Measurements from ENCODE around the gene TSGA10IP.

Gene TSGA10IP

DNA sequence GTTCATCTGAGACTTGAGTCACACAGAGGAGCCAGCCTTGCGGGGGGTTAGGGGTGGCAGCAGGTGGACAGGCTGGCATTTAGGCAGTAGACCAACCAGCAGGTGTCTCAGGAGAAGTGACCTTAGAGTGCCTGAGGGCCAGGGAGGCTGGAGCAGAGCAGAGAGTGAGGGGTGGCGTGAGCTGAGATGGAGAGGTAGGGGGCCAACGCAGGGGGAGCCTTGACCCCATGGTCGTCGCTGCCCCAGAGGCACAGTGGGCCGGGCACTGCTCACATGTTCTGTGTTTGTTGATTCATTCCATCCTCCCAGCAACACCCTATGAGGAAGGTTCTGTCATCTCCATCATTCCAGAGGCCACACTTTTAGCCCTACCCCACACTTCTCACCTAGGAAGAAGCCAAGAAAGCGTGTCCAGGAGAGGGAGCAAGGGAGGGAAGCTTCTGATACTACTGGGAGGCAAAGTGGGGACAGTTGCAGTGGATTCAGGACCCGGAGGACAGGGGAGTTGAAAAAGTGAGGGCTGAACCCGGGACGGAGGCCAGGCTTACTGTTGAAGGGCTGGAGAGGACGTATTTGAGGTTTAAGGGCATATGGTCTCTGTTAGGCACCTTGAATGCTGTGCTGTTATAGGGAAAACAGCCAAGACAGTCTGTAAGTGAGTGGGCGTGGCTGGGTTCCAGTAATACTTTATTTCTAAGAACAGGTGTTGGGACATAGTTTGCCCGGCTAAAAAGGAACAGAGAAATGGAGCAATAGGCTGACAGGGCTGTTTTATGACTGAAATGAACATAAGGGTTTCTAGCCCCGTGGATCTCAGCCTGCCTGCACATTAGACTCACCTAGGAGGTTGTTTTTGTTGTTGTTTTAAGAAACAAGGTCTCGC lies 23.6 kb downstream of the TSGA10IP start:
- H3K27me3 ChIP-seq = no peaks in the 10 kb centered on the region
- H3K9me3 ChIP-seq = no peaks in the 10 kb centered on the region
- no peak overlapping the region for H3K27ac ChIP-seq
- DNase-seq = no peak
- peaks cover 56 to 91% (median 72%) of the 10 kb centered on the region in 3 donors for H3K36me3 ChIP-seq
- TF ChIP-seq, protein P1, sequence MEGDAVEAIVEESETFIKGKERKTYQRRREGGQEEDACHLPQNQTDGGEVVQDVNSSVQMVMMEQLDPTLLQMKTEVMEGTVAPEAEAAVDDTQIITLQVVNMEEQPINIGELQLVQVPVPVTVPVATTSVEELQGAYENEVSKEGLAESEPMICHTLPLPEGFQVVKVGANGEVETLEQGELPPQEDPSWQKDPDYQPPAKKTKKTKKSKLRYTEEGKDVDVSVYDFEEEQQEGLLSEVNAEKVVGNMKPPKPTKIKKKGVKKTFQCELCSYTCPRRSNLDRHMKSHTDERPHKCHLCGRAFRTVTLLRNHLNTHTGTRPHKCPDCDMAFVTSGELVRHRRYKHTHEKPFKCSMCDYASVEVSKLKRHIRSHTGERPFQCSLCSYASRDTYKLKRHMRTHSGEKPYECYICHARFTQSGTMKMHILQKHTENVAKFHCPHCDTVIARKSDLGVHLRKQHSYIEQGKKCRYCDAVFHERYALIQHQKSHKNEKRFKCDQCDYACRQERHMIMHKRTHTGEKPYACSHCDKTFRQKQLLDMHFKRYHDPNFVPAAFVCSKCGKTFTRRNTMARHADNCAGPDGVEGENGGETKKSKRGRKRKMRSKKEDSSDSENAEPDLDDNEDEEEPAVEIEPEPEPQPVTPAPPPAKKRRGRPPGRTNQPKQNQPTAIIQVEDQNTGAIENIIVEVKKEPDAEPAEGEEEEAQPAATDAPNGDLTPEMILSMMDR (IDR thresholded peaks at IDR 0.05) = no peak
- peaks cover 0 to 9% (median 5%) of the 10 kb centered on the region in 4 donors for H3K4me1 ChIP-seq
- intact Hi-C loops (cut with DNase I; ENCODE audit: low total_unique reads) = no loop called here
- H3K4me3 ChIP-seq = no peak overlapping the region

DNA sequence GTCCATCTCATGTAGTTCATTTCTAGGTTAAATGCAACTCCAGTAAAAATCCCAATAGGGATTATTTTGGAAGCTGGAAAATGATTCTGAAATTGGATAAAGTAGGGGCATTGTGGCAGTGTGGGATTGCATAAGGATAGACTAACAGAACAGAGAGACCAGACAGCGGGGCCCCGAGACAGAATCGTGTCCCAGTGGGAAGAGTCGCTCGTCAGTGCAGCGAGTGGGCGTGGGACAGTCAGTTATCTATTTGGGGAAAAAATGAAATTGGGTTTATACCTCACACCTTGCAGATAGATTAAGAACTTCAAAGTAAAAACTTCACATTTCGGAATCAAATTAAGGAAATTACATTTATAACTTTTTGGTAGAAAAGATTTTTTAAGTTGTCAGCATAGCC lies 26.8 kb downstream of the TSGA10IP start:
- H3K27me3 ChIP-seq = no peaks in the 10 kb centered on the region
- DNase-seq = no peak
- TF ChIP-seq, protein P1 (IDR thresholded peaks at IDR 0.05) = no peak
- H3K4me3 ChIP-seq = no peak overlapping the region
- H3K4me1 ChIP-seq = no peaks in the 10 kb centered on the region
- H3K9me3 ChIP-seq = no peaks in the 10 kb centered on the region
- intact Hi-C loops (cut with DNase I; ENCODE audit: low total_unique reads) = no loop called here
- peaks cover 36 to 87% (median 56%) of the 10 kb centered on the region in 3 donors for H3K36me3 ChIP-seq
- no peak overlapping the region for H3K27ac ChIP-seq

DNA sequence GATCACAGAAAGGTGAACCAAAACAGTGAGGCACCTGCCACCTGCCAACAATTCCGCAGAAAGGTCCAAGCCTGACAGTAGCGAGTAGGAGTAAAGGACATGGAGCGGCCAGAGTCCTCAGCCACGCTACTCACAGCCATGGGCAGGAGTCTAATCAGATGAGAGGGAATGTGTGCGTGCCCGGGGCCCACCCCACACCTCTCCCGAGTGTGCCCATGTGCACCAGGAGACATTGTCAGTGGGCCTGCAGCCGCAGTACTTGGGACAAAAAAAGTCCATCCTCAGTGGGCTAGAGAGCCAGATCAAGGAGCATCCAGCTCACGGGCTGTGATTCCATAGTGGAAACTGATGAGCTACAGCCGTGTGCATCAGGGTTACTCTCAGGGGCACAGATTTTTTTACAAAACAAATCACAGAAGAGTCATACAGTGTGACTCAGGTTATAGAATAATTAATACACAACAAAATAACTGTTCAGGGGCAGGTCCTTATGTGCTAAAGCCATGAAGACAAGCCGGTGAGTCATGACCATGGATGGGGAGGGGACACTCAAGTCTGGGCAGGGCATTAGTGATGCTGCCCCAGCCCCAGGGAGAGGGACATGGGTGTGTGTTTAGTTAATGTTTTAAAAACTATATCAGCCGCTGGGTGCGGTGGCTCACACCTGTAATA lies 28.3 kb downstream of the TSGA10IP start:
- peaks cover 38 to 87% (median 56%) of the 10 kb centered on the region in 3 donors for H3K36me3 ChIP-seq
- no peak overlapping the region for H3K27ac ChIP-seq
- TF ChIP-seq, protein P1 (IDR thresholded peaks at IDR 0.05) = no peak
- intact Hi-C loops (cut with DNase I; ENCODE audit: low total_unique reads) = no loop called here
- H3K27me3 ChIP-seq = no peaks in the 10 kb centered on the region
- no peak overlapping the region for H3K4me3 ChIP-seq
- no peaks in the 10 kb centered on the region for H3K9me3 ChIP-seq
- no peak for DNase-seq
- H3K4me1 ChIP-seq = no peaks in the 10 kb centered on the region

DNA sequence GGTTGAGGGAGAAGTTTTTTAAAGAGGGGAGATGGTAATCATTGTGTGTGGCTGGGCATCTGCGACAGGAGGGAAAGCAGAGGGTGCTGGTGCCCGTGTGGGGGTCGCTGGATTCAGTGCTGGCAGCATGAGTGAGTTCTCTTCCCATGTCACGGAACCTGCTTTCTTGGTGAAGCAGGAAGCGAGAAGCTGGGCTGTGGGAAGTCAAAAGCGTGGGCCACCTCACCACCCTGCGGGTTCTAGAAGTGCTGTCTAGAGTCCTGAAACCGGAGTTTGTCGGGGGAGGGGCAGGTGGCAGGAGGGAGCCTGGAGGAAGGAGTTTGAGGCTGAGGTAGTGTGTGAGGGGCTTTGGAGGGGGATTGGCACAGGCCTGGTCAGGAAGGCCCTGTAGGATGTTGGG lies 30.5 kb downstream of the TSGA10IP start:
- Histone ChIP-seq H3K4me1 (no peaks in the 10 kb centered on the region), H3K4me3 (no peak overlapping the region), H3K36me3 (peaks cover 29 to 84% (median 46%) of the 10 kb centered on the region in 3 donors), H3K27me3 (no peaks in the 10 kb centered on the region), H3K27ac (no peak overlapping the region), H3K9me3 (no peaks in the 10 kb centered on the region)
- DNase-seq = no peak
- intact Hi-C loops (cut with DNase I; ENCODE audit: low total_unique reads) = no loop called here
- TF ChIP-seq, protein P1 (IDR thresholded peaks at IDR 0.05) = no peak

DNA sequence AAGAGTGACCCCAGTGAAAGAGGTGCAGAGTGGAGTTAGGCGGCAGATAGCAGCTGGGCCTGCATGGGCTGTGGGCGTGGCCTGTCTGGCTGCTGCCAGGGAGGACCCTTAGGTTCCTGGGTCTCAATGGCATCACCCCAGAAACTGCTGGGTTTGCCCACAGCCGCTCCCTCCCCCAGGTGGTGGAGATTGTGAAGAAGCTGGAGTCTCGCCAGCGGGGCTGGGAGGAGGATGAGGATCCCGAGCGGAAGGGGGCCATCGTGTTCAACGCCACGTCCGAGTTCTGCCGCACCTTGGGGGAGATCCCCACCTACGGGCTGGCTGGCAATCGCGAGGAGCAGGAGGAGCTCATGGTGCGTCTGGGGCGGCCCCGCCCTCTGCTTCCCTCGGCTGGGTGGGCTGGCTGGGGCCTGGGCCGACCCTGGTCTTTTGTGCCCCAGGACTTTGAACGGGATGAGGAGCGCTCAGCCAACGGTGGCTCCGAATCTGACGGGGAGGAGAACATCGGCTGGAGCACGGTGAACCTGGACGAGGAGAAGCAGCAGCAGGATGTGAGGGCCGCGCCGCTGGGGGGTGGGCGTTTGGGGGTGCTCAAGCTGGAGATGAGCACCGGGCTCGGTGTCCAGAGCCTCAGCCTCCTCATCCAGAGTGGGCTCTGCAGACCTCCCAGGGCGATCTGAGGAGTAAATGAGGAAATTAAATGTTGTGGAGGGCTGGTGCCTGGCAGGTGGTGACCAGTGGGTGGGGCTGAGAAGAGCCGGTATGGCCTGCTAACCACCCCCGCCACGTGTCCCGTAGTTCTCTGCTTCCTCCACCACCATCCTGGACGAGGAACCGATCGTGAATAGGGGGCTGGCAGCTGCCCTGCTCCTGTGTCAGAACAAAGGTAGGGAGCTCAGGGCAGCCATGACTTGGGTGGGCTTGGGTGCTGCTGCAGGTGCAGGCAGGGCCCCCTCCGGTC lies 31.2 kb downstream of the TSGA10IP start:
- Histone ChIP-seq H3K36me3 (peaks cover 29 to 84% (median 46%) of the 10 kb centered on the region in 3 donors), H3K4me3 (no peak overlapping the region), H3K27ac (no peak overlapping the region), H3K27me3 (no peaks in the 10 kb centered on the region), H3K4me1 (no peaks in the 10 kb centered on the region), H3K9me3 (no peaks in the 10 kb centered on the region)
- intact Hi-C loops (cut with DNase I; ENCODE audit: low total_unique reads) = no loop called here
- no peak for DNase-seq
- TF ChIP-seq, protein P1 (IDR thresholded peaks at IDR 0.05) = no peak
